GM18909 (cell line): Measurements from ENCODE around the gene SRSF3.
"Not testable (repeated sequence)": the region's sequence is repeated elsewhere in the genome, so short reads cannot be mapped to it uniquely, and the experiment has no call there.

ENCODE experiments used
- ATAC-seq: cut with Tn5 transposase; IDR thresholded peaks from one replicate; pipeline ENCODE4 v1.9.1; 2021; ENCODE audit warnings: mild to moderate bottlenecking; ENCODE audit not compliant: unreplicated experiment, poor library complexity

The SRSF3 gene

DNA sequence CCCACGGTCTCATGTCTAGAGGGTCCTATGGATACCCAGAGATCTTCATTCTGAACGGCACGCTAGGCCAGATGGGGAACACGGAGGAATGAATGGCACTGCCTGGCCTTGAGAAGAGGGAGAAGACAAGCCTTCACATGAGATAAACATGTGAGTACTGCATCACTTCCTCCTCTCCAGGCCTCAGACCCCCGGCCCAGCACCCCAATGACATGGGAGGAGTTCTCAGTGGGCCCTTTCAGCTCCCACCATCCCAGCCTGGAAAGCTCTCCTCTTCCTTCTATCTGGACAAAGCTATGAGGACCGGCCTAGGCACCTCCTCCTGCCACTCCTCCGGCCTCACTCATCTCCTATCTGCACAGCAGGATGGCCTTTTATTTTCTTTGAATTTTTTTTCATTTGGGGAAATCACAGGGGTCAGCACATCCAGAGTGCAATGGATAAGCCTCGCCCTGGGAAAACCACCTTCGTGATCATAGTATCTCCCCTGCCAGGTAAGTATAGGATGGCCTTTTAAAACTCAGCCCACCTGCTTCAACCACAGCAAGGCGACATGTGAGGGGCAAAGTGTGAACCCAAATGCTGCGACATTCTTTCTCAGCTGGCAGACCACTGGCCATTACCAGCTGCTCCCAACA lies 45.1 kb downstream of the SRSF3 start:
- no peak for ATAC-seq

DNA sequence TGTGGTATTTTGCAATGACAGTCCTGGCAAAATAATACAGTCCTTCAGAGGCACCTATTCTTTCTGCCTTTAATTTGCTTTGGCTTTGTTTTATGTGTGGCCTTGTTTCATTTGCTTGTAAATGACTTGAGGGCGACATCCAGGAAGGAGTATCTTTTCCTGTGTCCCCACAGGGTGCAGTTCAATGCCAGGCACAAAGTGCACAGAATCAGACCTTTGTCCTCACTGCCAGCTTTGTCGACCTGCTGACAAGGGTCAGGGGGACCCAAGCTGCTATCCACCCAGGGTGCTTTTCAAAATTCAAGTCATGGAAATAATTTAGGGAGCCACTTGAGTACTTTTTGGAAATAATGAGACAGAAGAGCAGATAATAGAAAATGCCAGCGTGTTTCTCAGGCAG lies 47.4 kb downstream of the SRSF3 start:
- ATAC-seq = no peak

DNA sequence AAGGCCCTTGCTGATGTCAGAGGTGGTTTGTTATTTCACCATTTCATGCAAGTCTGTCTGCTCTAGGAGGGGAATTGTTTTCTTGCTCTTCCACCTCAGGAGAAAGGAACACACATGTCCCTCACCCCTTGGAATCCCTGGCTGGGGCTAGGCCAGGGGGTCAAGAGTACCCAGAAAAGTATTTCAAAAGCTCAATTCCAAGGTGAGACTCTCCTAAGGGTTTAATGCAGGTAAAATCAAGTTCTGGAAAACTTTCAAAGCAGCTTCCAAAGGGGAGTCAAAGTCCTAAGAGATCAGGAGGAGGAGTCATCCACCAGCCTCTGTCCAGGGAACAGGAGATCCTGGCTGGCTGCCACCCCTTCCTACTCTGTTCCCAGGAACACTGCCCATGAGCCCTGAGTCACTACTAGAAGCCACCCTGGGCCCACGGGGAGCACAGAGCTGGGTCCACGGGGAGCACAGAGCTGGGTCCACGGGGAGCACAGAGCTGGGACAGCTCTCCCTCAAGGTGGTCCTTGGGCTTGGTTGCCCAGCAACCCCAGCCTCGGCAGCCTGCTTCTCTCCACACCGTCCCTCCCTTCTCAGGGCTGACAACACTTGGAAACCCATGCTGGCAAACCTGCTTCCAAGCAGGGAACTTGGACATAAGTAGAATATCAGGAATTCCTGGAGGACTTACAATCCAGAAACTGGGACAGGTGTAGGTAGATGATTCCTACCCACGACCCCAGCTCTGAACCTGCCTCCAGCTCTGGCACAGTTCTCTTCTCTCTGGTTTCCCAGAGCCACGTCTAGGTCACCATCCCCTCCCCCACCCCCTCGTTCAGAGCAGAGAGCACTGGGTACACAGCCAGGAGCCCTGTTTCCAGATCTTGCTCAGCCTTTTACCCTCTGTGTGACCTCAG lies 49.0 kb downstream of the SRSF3 start:
- ATAC-seq = no peak

DNA sequence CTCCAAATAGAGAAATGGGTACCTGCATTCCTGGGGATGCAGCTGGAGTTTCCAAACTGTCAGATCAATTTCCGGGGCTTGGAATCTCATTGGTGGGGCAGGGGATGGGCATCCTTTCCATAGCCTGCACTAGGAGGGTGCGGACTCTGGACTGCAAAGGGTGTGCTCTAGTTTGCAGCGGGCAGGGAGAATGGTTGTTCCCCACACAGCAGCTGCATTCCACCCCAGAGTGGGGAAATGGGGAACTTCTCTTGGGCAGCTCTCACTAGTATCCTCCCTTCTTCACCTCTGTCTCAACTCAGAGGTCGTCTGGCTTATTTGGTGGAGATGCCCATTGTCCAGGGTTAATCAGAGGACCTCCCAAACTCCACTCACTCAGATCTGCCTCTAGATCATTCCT lies 49.8 kb downstream of the SRSF3 start:
- no peak for ATAC-seq

DNA sequence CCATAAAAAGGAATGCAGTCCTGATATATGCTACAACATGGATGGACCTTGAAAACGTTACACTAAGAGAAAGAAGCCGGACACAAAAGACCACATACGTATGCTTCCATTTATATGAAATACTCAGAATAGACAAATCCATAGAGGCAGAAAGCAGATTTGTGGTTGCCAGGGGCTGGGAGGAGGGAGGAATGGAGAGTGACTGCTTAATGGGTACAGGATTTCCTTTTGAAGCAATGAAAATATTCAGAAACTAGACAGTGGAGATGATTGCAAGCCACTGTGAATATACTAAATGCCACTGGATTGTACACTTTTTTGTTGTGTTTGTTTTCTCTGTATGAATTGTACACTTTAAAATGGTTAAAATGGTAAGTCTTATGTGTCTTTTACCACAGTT lies 54.9 kb downstream of the SRSF3 start:
- no peak for ATAC-seq

DNA sequence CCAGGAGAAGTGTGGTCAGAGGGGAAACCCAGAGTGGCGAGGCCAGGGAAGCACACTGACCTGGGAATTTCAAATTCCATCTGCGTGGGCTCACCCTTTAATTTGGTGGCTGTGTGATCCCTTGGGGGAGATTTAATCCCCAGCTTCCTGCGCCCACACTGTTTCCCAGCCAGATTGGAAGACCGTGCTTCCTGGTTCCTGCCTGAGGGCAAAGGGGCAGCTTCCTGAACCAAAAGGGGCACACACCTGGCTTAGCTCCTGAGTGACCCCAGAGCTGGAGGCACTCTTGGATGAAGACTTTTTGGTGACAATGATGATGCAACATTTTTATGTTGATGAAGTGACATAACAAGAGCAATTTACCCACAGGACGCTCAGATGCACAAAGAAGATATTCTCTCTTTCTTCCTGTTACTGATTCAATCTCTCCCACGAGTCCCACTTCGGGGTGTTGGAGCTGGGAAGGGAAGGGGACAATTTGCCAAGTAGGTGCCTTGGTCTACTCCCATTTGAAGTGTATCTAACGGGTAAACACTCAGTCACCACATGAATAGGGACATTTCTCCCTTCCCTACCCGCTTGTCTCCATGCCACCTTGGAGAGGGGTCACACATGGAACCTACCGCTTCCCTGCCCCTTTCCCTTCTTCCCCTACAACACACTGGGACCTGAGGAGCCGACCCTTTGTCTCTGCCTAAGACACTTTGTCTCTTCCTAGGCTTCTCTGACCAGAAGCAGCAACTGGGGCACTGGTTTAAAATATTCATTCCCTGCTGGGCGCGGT lies 55.7 kb downstream of the SRSF3 start:
- ATAC-seq = no peak

DNA sequence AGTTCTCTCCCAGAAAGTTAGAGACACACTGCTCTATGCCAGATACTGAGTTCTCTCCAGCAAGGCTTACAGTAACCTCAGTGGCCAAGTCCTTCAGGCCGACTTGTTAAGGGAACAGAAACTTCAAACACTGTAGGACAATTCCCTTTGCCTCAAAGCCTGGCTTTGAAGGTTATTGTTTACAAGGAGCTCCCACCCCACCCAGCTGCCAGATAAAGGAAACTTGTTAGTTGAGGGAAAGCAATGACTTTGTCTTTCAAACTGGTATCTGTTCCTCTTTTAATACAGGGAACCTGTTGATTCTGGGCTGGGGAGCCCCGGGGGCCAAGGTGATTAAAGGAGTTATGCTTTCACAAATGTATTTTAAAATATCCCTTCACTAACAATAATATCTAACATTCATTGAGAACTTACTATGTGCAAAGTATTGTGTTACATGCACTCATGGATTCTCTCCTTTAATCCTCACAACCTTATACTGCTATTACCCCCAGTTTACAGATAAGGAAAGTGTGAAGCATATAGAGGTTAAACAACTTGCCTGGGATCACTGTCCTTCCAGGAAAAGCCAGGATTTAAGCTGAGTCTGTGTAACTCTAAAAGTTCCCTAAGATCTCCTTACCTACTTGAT lies 56.8 kb downstream of the SRSF3 start:
- ATAC-seq = no peak

DNA sequence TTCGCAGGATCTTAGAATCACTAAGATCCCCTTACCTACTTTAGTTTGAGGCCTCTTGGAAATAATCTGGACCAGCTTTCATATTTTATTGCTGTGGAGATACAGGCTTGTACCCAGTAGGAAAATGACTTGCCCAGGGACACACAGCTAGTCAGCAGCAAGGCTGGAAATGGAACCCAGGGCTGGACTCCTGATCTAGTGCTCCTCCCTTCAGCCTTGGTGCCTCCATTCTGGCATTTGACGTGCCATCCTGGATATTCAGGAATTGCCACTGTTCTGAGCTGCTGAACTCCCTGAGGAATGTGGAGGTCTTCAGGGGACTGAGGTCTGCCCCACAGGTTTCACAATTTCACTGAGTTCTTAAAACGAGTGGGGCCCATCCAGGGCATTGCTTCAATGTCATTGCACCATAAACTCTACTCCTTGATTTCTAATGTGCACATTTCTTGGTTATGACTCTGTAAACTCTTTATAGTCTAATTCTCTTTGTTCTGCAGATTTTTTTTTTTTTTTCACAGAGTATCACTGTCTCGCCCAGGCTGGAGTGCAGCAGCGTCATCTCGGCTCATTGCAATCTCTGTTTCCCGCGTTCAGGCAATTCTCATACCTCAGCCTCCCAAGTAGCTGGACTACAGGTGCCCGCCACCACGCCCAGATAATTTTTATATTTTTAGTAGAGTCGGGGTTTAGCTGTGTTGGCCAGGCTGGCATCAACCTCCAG lies 57.7 kb downstream of the SRSF3 start:
- no peak for ATAC-seq

DNA sequence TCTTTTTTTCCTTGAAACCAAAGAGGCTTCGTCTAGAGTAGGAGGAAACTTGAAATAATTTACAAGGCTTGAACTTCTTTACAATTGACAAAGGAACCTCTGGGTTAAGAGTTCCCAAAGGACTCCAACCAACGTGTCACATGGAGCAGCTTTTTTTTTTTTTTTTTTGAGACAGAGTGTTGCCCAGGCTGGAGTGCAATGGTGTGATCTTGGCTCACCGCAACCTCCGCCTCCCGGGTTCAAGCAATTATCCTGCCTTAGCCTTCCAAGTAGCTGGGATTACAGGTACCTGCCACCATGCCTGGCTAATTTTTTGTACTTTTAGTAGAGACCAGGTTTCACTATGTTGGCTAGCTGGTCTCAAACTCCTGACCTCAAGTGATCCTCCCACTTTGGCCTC lies 60.3 kb downstream of the SRSF3 start:
- ATAC-seq = not testable (repeated sequence)
